GM23248 (cell line): ENCODE results near the gene CARD18.

Source experiments
- EZH2 ChIP-seq: fragments of 200-600 bp; sonication (generic); IDR thresholded peaks from 2 replicates; pipeline ENCODE4 v1.6.1; 2018; ENCODE audit warnings: antibody characterized with exemption, mild to moderate bottlenecking; ENCODE audit not compliant: insufficient read depth, poor library complexity, severe bottlenecking
- EZH2phosphoT487 ChIP-seq: fragments of 200-600 bp; sonication (generic); IDR thresholded peaks from 2 replicates; pipeline ENCODE4 v1.6.1; 2018; ENCODE audit warnings: antibody characterized with exemption, moderate library complexity, mild to moderate bottlenecking, low read depth; ENCODE audit not compliant: insufficient read depth

DNA sequence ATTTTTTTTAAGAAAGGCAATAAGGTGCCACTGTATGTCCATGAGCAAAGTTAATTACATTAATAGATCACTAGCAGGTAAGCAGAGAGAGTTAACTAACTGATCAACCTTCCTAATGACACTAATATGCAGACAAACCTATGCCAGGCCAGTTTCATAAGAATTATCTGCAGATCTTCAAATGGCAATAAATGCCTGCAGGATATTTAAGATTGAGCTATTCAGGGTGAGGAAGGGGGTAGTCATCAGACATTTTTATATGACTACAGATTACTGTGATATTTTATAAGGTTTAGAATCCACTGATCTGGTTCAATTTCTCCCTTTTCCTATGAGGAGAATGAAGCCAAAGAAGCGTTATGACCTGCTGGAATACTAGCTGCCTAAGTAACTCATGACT lies 30.2 kb downstream of the CARD18 start:
- TF ChIP-seq EZH2 (no peak), EZH2phosphoT487 (no peak)
